ENCODE data around the gene FOSL1.

DNA sequence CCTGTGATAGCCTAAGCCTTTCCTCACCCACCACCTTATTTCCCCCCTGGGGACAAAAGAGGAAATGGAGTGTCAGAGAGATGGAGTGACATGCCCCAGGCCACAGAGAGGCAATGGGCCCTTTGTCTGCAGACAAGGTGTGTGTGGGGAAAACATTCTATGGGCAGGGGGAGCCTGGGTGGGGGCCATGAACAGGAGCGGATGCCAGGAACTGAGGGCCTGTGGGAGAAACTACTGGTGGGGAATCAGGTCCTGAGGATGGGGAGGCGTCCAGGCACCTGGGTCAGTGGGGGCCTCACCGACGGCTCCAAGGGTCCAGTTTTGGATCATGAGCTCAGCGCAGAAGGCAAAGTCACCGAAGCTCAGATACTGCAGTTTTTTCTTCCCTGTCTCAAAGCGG lies 15.0 kb downstream of the FOSL1 start:
- no peak for TF ChIP-seq CTCF (IDR thresholded peaks at IDR 0.05)
- TF ChIP-seq EP300 (IDR thresholded peaks at IDR 0.05): no peak
- TF ChIP-seq POLR2A (IDR thresholded peaks at IDR 0.05): no peak

All from upper lobe of left lung (tissue), 4 donors.